ENCODE results near the gene GRK2.
"Not testable (repeated sequence)": the region's sequence is repeated elsewhere in the genome, so short reads cannot be mapped to it uniquely, and the experiment has no call there.

GRK2 gene

GRCh38 chr11:67312187-67313021 lies 46.1 kb downstream of the GRK2 start:
- DNase-seq (ENCODE audit: low read depth, low spot score) = no peak

- no peak for DNase-seq (ENCODE audit: low read depth, low spot score)
Measured at GRCh38 chr11:67313125-67313890, 47.0 kb downstream of the GRK2 start.

- DNase-seq (ENCODE audit: low read depth, low spot score) = no peak
Measured at GRCh38 chr11:67314218-67314617, 47.9 kb downstream of the GRK2 start.

GRCh38 chr11:67315325-67315909 lies 49.1 kb downstream of the GRK2 start:
- no peak for DNase-seq (ENCODE audit: low read depth, low spot score)

GRCh38 chr11:67316882-67317204 lies 50.6 kb downstream of the GRK2 start:
- no peak for DNase-seq (ENCODE audit: low read depth, low spot score)

GRCh38 chr11:67317205-67317887 lies 51.1 kb downstream of the GRK2 start:
- peak; percentile 98 for DNase-seq (ENCODE audit: low read depth, low spot score)

- DNase-seq (ENCODE audit: low read depth, low spot score) = no peak
Measured at GRCh38 chr11:67317888-67318555, 51.7 kb downstream of the GRK2 start.

GRCh38 chr11:67318876-67319275 lies 52.6 kb downstream of the GRK2 start:
- not testable (repeated sequence) for DNase-seq (ENCODE audit: low read depth, low spot score)

- DNase-seq (ENCODE audit: low read depth, low spot score) = no peak
Measured at GRCh38 chr11:67320011-67320410, 53.7 kb downstream of the GRK2 start.

GRCh38 chr11:67320691-67321090 lies 54.4 kb downstream of the GRK2 start:
- no peak for DNase-seq (ENCODE audit: low read depth, low spot score)

- no peak for DNase-seq (ENCODE audit: low read depth, low spot score)
Measured at GRCh38 chr11:67321313-67321871, 55.1 kb downstream of the GRK2 start.

- DNase-seq (ENCODE audit: low read depth, low spot score) = no peak
Measured at GRCh38 chr11:67322049-67322448, 55.8 kb downstream of the GRK2 start.

GRCh38 chr11:67323526-67323925 lies 57.3 kb downstream of the GRK2 start:
- DNase-seq (ENCODE audit: low read depth, low spot score) = no peak

GRCh38 chr11:67332081-67332691 lies 65.9 kb downstream of the GRK2 start:
- DNase-seq (ENCODE audit: low read depth, low spot score) = no peak
